SIG-M5 treated with dmso at 0.1 percent for 504 hours (cell line): ENCODE results near the gene PFAS.
A peak's percentile ranks its signal among the peaks of the same experiment; 100 is the strongest.
"Not testable (repeated sequence)": the region's sequence is repeated elsewhere in the genome, so short reads cannot be mapped to it uniquely, and the experiment has no call there.

Experiments used
- DNase-seq: peaks from one replicate; lab custom pipeline; 2025; ENCODE audit not compliant: unreplicated experiment; lab: John Stamatoyannopoulos, UW

PFAS gene

GRCh38 chr17:8248751-8249607 lies at the start of gene PFAS:
PFAS (plus strand) TSS chr17:8249289; CDS start chr17:8253938, 4,649 bp downstream.
- peak; percentile 84 for DNase-seq

GRCh38 chr17:8204761-8205555 lies 44.1 kb upstream of the PFAS start:
- no peak for DNase-seq

GRCh38 chr17:8206536-8206935 lies 42.6 kb upstream of the PFAS start:
- no peak for DNase-seq

GRCh38 chr17:8209907-8210760 lies 39.0 kb upstream of the PFAS start, which contains the start of gene AURKB:
AURKB (minus strand) TSS chr17:8210575; CDS start chr17:8210224, 351 bp downstream.
- DNase-seq, result peak; percentile 89

DNA sequence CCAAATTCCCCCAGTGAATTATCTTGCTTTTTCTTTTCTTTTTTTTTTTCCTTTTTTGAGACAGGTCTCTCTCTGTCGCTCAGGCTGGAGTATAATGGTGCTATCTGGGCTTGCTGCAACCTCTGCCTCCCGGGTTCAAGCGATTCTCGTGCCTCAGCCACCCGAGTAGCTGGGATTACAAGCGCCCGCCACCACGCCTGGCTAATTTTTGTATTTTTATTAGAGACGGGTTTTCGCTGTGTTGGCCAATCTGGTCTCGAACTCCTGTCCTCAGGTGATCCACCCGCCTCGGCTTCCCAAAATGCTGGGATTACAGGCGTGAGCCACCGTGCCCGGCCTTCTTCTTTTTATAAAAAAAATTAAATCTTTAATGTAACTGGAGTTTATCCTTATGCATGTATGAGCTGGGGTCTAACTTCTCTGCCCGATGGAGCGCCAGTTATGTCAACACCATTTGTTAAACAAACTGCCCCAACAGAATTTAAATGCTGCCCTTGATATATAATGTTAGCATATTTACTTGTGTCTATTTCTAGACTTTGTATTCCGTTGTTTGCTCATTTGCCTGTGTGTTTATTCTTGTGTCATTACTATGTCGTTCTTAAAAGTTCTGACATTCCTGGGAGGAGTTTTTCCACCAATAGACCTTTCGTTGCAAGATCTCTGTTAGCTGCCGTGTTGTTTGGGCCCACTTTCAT lies 38.2 kb upstream of the PFAS start:
- DNase-seq, result no peak

GRCh38 chr17:8212312-8213180 lies 36.5 kb upstream of the PFAS start:
- no peak for DNase-seq

DNA sequence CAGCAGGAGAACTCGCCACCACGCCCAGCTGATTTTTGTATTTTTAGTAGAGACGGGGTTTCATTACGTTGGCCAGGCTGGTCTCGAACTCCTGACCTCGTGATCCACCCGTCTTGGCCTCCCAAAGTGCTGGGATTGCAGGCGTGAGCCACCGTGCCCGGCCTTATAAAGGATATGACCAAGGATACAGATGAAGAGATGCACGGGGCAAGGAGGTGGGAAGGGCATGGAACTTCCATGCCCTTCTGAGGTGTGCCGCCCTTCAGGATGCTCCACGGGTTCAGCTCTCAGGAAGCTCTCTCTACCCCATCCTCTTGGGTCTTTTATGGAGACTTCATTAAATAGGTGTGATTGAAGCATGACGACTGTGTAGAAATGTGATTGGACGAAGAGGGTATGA lies 35.1 kb upstream of the PFAS start:
- DNase-seq, result not testable (repeated sequence)

- DNase-seq, result peak; percentile 78
These were observed 28.1 kb upstream of the PFAS start for GRCh38 chr17:8220783-8221662.

- peak; percentile 87 for DNase-seq
These were observed 27.3 kb upstream of the PFAS start for GRCh38 chr17:8221663-8222379.

GRCh38 chr17:8222380-8222629 lies 26.8 kb upstream of the PFAS start:
- DNase-seq, result no peak

DNA sequence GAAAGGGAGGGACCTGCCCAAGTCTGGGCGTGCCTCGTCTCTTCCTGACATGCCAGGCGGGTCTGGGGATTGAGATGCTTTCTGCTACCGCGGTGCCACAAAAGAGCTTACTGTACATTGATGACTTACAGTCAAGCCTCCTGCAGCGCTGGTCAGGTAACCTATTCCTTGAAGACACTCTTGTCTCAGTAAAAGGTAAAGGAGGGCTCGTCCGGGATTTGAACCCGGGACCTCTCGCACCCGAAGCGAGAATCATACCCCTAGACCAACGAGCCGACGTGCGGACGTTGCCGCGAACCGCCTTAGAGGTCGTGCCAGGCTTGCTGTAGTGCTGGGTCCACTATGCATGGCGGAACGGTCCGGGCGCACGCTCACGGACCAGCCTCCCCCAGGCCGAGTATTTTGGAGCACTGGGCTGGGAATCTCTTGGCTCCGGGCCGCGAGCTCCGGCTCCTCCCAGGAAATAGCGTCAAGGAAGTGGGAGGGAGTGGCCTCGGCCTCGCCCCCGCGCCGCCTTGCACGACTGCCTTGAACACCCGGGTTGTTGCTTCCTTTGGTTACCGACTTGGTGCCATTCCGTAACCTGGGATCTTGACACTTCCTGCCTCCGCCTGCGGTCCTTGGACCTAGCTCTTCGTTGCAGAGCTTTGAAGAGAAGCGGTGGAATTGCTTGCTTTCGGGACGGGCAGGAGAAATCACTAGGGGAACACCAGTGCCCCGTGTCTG lies 26.3 kb upstream of the PFAS start:
- DNase-seq, result peak; percentile 90

- peak; percentile 71 for DNase-seq
These were observed 25.5 kb upstream of the PFAS start for GRCh38 chr17:8223356-8224126.

DNA sequence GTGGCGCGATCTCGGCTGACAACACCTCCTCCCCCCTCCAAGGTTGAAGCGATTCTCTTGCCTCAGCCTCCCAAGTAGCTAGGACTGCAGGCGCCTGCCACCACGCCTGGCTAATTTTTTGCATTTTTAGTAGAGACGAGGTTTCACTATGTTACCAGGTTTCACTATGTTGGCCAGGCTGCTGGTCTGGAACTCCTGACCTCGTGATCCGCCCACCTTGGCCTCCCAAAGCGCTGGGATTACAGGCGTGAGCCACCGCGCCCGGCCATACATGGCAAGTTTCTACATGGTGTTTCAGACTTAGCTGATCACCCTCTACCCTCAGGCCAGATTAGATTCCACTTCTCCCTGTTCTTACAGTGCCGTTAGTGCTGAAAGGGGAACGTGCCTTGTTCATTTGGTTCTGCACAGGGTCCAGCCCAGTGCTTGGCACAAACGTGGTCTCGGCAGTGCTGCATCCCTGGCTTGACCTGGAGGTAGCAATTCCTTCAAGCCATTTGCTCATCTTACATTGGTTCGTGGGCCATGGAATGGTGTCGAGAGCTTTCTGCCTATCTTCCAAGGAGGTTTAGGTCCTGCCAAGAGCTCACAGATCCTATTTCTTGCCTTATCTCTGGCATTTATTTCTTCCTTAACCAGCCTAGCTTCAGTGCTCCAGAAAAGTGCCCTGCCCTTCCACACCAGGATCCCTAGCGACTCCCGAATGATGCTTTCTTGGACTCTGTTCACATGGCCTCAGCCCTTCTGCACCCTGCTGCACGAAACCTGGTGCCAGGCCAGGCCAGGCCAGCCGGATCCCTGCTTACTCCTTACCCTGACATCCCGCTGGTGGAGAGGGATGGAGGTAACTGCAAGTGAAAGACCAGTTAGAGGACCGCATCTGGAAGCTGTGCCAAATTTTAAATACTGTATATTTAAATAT lies 23.9 kb upstream of the PFAS start:
- no peak for DNase-seq

DNA sequence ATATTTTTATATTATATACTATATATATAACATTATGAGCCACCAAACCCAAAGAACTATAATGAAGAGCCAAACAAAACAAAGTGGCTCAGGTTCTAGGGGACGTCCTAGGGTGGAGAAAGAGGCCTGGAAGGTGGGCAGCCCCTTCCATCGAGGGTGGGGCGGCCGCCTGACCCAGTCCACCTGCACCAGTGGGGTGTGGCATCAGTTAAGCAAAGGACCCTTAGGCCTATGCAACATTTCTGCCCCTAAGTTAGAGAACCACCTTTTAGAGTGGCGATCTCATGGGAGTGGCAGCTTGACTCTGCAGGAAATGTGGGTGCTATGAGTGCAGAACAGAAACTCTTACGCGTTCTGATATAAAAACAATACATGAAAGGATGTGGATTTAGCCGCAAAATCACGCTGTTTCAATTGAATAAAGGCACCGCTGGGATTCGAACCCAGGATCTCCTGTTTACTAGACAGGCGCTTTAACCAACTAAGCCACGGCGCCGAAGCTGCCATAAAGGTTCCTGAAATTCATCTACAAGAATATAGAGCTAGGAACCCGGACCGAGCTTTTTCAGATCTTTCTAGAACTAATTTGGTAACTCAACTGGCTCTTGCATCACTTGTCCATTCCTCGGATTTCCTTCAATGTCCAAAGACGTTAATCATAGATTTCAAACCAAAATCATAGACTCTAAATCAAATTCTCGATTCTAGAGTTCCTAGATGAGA lies 23.1 kb upstream of the PFAS start:
- peak; percentile 67 for DNase-seq
